Ishikawa (cell line): ENCODE measurements around the gene SEMG2.

Source experiments
- CEBPB ChIP-seq: IDR thresholded peaks from 2 replicates; pipeline ENCODE4 v1.6.1; 2012
- CREB1 ChIP-seq: IDR thresholded peaks from 2 replicates; pipeline ENCODE4 v1.6.1; 2012; ENCODE audit warnings: low read depth
- EGR1 ChIP-seq: IDR thresholded peaks from 2 replicates; pipeline ENCODE4 v1.6.1; 2012
- EP300 ChIP-seq: IDR thresholded peaks from 2 replicates; pipeline ENCODE4 v1.6.1; 2012; ENCODE audit warnings: borderline replicate concordance
- FOXM1 ChIP-seq: IDR thresholded peaks from 2 replicates; pipeline ENCODE4 v1.6.1; 2012; ENCODE audit warnings: low read depth, borderline replicate concordance
- MAX ChIP-seq: IDR thresholded peaks from 2 replicates; pipeline ENCODE4 v1.6.1; 2012
- NFIC ChIP-seq: IDR thresholded peaks from 2 replicates; pipeline ENCODE4 v1.6.1; 2012
- RAD21 ChIP-seq: IDR thresholded peaks from 2 replicates; pipeline ENCODE4 v1.6.1; 2012; ENCODE audit warnings: low read depth
- REST ChIP-seq: IDR thresholded peaks from 2 replicates; pipeline ENCODE4 v1.6.1; 2012; ENCODE audit warnings: low read depth, mild to moderate bottlenecking
- TAF1 ChIP-seq: IDR thresholded peaks from 2 replicates; pipeline ENCODE4 v1.6.1; 2012; ENCODE audit warnings: low read depth, mild to moderate bottlenecking
- TCF12 ChIP-seq: IDR thresholded peaks from 2 replicates; pipeline ENCODE4 v1.6.1; 2012; ENCODE audit warnings: low read depth
- TEAD4 ChIP-seq: IDR thresholded peaks from 2 replicates; pipeline ENCODE4 v1.6.1; 2012
- USF1 ChIP-seq: IDR thresholded peaks from 2 replicates; pipeline ENCODE4 v1.6.1; 2012
- YY1 ChIP-seq: IDR thresholded peaks from 2 replicates; pipeline ENCODE4 v1.6.1; 2012; ENCODE audit warnings: low read depth
- ZBTB7A ChIP-seq: IDR thresholded peaks from 2 replicates; pipeline ENCODE4 v1.6.1; 2012; ENCODE audit warnings: low read depth

Gene SEMG2

GRCh38 chr20:45191926-45192325, 29.2 kb upstream of the SEMG2 start:
- no peak for TF ChIP-seq CREB1
- TF ChIP-seq EP300, result no peak
- TF ChIP-seq TAF1, result no peak
- no peak for TF ChIP-seq FOXM1
- no peak for TF ChIP-seq ZBTB7A
- no peak for TF ChIP-seq TCF12
- no peak for TF ChIP-seq USF1
- no peak for TF ChIP-seq TEAD4
- TF ChIP-seq YY1, result no peak

GRCh38 chr20:45193331-45193730, 27.8 kb upstream of the SEMG2 start:
- TF ChIP-seq TEAD4 (no peak), ZBTB7A (no peak), TAF1 (no peak), NFIC (no peak), FOXM1 (no peak), EP300 (no peak), RAD21 (no peak), MAX (no peak), REST (no peak), EGR1 (no peak), USF1 (no peak), CEBPB (no peak), CREB1 (no peak), TCF12 (no peak), YY1 (no peak)

GRCh38 chr20:45206725-45207124, 14.4 kb upstream of the SEMG2 start, which contains the start of gene SEMG1:
SEMG1 (plus strand) TSS chr20:45207033; CDS start chr20:45207054, 21 bp downstream.
- TF ChIP-seq TEAD4, result no peak
- no peak for TF ChIP-seq ZBTB7A
- TF ChIP-seq FOXM1, result no peak
- no peak for TF ChIP-seq YY1
- no peak for TF ChIP-seq NFIC
- TF ChIP-seq EP300, result no peak
- no peak for TF ChIP-seq EGR1
- TF ChIP-seq MAX, result no peak
- no peak for TF ChIP-seq CREB1
- no peak for TF ChIP-seq RAD21
- no peak for TF ChIP-seq CEBPB
- TF ChIP-seq REST, result no peak
- no peak for TF ChIP-seq TAF1
- no peak for TF ChIP-seq USF1
- no peak for TF ChIP-seq TCF12

- TF ChIP-seq RAD21 (no peak), TAF1 (no peak), CEBPB (no peak), NFIC (no peak), CREB1 (no peak), MAX (no peak), EP300 (no peak), USF1 (no peak)
Measured at GRCh38 chr20:45209924-45210323, 11.2 kb upstream of the SEMG2 start.

- TF ChIP-seq TCF12 (no peak), CREB1 (no peak), FOXM1 (no peak), TEAD4 (no peak), USF1 (no peak), EP300 (no peak), YY1 (no peak), TAF1 (no peak), NFIC (no peak), RAD21 (no peak), REST (no peak), MAX (no peak), ZBTB7A (no peak), CEBPB (no peak), EGR1 (no peak)
Measured at GRCh38 chr20:45211569-45212474, 9.4 kb upstream of the SEMG2 start.
